D341Med (cell line): ENCODE measurements around the gene FOSL2.

ENCODE experiments used
- DNase-seq: peaks from one replicate; pipeline ENCODE4 v3.0.0; 2012; ENCODE audit warnings: low spot score

FOSL2 gene

DNA sequence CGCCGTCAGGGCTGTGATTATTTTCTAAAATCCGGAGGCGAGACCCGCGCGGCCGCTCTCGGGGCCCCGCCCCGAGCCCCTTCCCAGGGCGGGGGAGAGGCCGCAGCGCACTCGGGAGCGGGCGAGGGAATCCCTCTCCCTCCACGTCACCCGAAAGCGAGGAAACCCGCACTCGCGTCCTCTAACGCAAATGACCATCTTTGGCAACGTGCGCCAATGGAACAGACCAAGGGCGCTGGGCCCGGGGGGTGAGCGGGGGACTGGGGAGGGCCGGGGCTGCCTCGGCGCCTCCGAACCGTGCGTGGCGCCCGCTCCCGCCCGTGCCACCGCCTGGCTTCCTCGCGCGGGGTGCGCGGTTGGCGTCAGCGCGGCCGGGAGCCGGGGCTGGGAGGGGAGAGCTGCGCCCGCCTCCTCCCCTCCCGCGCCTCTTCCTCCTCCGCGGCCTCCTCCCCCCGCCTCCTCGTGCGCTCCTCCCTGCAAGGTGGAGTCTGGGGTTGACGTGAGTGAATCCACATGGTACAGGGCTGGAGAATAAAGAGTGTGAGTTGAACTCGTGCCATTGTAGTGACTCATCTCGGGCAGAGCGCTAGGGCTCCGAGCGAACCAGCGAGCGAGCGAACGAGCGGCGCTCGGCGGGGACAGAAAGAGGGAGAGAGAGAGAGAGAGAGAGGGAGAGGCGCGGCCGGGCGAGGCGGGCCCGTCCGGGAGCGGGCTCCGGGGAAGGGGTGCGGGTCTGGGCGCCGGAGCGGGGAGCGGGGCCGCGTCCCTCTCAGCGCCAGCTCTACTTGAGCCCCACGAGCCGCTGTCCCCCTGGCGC lies at the start of gene FOSL2:
FOSL2 (plus strand) TSS at position 562 of the 817 bp plus-strand sequence. CDS start 863 bp downstream, outside the sequence.
- DNase-seq: peak; percentile 90

DNA sequence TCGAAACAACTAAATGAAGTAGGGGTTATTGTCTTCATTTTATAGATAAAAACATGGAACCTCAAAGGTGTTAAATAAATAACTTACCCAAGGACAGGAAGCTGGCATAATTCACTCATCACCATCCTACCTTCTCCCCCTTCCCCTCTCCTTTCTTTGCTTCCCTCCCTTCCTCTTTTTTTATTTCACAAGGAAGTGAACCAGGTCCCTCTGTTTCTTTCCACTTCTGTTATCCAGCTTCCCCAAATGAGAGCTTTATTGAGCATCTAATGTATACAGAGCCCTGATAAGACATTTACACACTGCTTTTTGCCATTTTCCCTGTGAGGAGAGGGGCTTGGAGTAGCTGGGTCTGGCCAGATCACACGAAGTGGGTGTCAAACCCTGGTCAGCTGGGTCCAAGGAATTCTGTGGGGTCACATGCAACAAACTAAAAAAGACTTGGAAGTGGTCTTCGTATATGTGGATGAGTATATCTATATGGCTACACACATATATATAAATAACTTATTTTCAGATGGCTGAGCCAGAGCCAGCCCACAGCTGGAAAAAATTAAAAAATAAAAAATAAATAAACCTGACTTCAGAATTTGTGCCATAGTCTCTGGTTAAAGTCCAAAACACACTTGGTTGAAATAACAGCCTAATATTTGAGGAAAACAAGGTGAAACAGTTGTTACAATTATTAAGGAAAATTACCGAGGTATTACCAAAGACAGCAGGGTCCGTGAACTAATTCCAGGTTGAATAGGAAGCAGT lies 49.3 kb upstream of the FOSL2 start:
- no peak for DNase-seq

DNA sequence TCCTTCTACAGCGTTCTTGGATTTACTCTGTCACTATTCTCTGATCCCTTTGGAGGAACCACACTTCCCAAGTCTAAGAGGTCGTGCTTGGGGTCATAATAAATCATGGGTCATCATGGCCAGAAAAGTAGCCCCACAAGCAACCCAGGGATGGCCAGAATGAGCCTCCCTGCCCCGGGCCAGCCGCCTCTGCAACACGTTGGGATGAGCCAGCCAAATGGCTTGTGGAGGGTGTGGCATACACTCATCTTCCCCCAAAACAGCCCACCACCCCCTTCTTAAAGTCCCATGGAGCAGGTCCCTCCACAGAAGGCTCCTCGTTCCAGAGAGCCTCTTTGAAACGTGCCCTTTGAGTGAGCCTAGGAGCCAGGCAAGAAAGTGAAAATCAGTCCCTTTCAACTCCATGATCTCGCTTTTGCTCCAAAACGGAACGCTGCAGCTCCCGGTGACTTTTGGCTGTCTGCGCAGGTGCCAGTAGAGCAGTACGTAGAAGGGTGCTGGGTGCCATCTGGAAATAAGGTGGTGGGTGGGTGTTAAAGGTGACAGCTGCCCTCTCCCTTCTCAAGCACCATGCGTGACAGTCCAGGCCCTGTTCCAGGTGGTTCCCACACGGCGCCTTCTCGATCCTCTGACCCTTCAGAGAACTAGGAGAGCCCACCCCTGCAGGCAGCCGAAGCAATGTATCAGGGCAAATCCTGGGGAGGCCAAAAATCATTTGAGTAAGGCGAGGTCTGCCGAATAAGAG lies 48.5 kb upstream of the FOSL2 start:
- DNase-seq: no peak

DNA sequence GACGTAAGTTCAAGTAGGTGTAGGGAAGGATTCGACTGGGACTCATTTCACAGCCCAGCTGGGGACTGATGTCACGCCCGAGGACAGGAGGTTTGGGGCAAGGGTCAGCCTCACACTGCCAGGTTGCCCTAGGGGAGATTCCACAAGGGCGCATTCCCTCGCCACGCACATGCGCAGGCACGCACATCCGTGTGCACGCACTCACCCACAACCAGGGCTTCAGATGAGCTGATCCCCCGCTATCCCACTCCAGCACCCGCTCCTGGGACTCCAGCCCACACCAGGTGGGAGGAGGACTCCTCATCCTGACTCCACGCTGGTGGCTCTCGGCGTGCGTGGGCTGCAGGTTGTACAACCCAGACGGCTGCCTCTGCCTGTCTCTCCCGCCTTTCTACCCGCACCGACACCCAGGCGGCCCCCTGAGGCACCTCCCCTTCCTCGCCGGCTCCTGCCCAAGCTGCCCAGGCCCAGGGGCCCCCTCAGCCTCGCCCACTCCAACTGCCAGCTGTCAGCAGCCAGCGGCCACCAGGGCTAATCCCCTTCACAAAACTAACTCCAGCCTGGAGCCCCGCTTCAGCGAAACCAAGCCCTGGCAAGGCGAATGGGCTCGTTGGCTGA lies 47.8 kb upstream of the FOSL2 start:
- DNase-seq: no peak

DNA sequence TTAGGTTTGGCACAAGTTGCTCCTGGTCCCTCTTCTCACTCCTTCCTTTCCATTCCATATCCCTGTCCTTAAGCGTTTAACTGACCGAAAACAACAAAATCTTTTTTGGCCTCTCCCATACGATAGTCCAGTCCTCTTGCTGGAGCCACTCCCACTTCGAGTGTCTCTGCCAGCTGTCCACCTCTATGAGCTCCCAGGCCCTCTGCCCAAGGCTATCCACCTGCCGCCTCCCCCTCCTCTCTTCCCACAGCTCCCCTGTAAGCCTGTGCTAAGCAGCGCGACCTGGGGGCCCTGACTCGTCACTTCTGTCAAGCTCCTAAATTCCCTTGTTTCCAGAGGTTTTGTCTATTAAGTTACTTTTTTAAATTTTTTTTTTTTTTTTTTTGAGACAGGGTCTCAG lies 47.0 kb upstream of the FOSL2 start:
- no peak for DNase-seq

DNA sequence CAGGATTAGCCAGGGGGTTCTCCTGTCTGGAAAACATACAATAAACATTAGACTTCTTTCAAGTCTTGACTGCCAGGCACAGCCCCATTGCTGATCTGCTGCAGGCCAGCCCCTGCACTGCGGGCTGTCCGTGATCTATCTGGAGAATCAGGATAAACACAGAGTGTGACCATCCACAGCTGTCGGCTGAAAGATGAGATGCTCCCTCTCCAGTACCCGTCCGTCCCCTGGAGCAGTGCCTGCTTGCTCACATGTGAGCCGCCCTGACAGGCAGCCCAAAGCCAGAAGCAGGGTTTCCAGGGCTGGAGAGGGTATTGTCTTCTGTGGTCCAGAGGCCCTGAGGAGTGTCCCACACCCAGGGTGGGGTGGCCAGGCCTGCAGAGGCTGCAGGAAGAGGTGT lies 46.1 kb upstream of the FOSL2 start:
- DNase-seq: no peak

DNA sequence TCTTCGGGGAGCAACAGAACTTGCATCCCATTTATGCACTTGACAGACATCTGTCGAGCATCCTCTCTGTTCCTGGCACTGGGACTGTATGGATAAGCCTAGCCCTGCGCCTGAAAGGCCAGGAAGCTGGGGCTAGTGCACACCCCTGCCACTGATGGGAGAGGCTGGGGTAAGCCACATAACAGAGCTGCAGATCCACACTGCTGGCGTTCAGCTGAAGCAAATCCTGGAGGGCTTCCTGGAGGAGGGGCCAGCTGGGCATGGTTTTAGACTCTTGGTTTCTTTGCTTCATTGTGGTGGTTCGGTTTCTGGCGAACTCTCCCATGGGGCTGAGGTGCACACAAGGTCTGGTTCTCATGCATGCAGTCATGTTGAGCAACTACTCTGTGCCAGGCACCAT lies 45.5 kb upstream of the FOSL2 start:
- DNase-seq: no peak

DNA sequence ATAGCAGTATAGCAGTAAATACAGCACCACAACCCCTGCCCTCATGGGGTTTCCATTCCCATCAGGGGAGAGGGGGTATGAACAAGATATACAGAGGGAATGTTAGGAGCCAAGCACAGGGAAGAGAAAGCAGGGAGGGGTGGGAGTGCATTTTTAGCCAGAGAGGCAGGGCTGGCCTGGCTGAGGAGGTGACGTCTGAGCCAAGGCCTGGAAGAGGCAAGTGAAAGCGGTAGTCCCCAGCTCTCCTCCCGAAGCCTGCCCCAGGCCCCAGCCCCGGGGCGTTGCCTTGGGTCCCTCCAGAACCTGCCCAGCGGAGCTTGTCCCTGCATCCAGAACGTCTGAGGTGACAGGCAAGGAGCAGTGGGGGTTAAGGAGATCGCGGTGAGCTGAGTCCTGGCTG lies 45.1 kb upstream of the FOSL2 start:
- no peak for DNase-seq

DNA sequence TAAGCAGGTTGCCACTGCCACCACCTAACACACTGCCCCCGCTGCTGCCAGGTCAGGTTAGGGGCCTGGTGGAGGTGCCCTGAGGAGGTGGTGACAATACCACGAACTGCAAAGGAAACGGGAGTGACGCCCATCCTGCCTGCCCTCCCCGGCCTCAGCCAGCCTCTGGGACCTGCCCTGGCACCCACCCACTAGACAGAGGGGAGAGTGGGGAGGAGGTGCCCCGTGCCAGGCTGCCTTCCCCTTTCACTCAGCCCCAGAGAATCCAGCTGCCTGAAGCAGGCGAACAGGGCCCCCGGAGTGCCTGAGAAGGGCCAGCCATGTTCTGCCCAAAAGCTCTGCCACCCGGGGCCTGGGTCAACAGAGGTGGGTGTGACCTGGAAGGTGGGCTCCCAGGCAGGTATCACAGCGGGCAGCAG lies 44.5 kb upstream of the FOSL2 start:
- DNase-seq: no peak

DNA sequence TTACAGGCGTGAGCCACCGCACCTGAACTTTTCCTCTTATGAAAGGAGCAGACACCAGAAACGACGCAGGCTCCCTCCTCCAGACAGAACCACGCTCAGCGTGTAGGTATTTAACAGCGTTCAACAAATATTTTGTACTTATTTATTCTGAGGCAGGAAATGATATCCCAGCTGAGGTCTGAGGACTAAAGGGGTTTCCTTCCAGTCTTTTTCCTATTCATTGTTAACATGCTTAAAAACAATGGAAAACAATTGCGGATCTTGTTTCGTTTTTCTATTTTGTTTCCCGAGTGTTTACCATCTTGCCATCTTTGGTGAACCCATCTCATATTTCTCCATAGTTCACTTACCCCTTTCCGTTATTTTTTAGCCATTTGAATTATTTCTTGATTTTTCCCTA lies 43.7 kb upstream of the FOSL2 start:
- DNase-seq: no peak

DNA sequence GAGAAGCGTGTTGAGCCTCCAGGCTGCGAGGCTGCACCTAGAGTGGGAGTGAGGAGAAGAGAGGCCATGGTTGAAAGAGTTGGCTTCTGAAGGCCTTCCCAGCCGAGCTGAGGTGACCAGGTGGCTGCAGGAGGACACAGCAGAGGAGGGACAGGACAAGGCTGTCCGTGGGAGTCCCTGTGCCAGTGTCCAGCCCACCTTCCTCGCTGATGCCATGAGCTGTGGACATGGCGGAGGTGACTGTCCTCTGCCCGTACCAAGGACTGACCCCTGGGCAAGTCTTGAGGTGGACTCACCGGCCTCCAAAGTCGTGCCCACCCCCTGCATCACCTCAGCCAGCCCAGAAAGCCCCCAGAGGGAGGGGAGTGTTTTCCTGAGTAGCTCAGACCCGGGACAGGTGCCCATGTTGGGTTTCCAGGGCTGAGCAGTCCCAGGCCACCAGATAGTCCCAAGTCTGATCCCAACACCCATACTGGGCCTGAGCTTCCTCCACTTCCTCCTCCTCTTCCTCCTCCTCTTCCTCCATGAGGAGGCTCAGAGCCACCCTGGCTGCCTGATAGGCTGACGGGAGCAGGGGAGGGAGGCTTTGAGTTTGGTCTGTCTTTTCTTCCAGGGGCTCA lies 43.0 kb upstream of the FOSL2 start:
- no peak for DNase-seq

DNA sequence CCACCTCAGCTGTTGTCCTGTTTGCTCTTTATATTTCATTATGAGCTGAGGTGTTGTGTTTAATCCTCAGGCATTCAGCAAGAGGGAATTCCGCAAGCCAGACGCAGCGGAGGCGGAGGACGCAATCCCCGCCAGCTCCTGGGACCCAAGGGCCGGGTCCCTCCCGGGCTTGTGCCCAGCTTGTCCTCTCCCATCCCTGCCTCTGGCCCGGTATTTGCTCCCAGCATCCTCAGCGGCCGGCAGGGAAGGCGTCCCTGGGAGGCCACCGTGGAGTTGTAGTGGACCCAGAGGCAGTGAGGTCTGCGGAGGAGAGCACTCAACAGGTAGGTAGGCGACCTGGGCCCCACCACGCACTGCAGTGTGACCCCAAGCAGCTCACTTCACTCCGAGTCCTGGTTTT lies 42.5 kb upstream of the FOSL2 start:
- DNase-seq: no peak

DNA sequence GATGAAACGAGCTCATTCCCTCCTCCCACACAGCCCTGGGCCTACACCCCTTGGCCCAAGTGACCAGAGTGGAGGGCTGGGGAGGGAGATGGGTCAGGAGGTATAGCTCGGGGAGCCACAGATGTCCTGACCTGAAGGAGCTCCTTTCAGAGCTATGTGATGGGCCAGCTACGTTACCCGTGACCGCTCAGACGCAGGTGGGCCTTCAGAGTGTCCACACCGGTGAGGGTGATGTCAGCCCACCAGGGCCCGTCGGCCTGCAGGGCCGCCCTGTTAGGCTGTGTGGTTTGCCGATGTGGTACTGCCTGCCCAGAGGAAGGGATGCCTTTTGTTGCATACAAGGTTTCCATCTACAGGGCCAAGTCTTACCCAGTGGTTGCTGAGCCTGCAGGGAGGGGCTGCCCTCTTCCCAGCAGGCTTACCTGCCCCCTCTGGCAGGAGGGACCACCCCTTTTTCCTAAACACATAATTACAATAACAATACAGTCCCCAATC lies 41.8 kb upstream of the FOSL2 start:
- DNase-seq: no peak

DNA sequence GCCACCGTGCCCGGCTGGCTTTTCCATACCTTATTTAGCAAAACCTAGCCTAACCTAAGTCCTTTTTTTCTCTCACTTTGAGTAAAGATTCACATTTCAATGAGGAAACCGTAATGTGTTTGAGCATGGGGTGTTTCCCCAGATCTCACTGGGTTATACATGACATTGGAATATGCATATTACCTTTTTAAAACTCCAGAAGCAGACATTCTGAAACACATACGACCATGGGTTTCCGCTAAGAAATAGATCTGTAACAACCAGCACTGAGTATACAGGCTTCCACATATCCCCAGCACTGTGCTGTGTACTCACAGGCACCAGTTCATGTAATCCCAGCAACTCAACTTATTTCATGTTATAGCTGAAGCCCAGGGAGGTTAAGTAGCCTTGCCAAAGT lies 41.0 kb upstream of the FOSL2 start:
- DNase-seq: no peak

DNA sequence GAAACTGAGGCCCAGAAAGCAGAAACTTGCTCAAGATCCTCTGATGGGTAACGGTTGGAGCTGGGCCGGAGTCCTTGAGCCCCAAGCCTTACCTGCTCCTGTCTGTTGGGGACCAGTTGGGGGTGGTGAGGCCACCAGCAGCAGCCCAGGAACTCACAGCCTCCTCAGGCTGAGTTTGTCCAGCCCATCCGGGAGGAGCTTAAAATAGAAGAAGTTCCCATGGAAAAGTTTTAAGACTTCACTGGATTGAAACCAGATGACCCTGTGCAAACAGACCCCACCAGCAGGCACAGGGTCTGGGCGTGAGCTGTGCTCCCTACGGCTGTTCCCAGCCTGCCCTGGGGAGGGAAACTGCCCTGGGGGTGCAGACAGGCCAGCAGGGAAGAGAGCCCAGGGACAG lies 40.6 kb upstream of the FOSL2 start:
- DNase-seq: no peak

DNA sequence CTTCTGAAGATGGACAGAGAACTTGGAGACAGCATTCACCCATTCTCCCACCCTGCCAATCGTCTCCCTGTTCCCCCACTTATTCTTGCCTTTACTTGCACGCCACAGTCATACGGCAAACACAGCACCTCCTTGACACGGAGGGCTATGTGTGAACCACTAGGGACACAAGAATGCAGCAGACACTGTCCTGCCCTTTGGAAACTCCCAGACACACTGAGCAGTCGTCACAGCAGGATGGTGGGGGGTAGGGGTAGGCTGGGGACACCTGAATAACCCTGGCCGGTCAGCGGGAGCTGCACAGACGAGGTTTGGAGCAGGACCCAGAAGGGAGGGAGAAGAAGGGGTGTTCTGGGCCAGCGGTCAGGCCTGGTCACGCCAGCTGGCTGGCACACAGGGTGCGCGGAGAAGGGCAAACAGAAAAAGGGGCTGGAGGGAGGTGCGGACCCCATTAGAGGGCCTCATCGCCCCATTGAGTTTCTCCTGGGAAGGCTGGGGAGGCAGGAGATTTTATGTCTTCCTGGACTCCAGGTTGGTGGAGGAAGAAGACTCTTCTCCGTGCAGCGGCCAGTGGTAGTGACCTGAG lies 40.0 kb upstream of the FOSL2 start:
- DNase-seq: no peak

DNA sequence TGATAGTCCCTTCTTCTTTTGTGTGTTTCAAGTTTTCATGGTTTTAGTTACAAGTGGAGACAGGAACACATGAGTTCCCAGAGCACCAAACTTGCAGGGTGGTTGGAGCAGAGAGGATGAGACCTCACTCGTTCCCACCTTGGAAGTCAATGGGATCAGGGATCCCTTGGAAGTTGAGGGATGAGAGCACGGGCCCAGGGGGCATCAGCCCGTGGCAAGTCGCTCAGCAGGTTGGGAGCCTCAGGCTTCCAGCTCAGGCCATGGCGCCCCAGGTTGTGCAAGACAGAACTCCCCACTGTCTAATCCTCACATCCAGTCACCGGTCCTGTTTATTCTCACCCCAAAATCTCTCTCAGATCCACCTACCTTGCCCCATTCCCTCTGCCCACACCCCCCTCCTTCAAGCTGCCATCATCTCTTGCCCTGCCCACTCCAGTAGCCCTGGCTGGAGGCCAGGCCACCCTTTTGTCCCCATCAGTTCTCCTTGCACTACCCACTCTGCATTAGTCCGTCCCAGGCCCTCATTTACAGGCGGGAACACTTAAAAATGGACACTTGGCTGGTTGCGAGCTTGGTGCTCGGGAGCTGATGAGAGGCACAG lies 37.6 kb upstream of the FOSL2 start:
- DNase-seq: no peak

DNA sequence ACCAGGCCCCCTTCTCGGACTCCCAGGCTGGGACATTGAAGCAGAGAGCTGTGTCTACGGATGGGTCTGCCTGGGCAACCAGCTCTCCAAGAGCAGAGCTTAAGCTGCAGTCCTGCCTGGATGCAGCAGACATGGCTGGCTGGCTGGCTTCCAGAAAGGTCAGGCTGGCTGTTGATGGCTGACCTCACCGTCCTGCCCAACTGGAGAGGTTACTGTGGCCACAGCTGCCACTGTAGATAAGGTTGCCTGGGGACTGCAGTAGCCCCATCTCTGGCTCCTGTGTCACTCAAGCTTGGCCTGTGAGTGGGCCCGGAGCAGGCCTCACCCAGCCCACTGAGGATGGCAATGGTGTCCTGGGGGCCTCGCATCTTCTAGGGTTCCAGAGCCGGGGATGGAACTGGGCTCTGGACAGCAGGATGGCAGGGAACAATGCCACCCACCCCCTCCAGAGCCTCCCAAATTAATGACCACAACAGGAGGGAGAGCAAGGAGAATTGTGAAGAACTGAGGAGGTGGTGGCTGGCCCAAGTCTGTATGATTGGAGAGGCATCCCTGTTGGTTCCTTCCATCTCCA lies 37.0 kb upstream of the FOSL2 start:
- no peak for DNase-seq

DNA sequence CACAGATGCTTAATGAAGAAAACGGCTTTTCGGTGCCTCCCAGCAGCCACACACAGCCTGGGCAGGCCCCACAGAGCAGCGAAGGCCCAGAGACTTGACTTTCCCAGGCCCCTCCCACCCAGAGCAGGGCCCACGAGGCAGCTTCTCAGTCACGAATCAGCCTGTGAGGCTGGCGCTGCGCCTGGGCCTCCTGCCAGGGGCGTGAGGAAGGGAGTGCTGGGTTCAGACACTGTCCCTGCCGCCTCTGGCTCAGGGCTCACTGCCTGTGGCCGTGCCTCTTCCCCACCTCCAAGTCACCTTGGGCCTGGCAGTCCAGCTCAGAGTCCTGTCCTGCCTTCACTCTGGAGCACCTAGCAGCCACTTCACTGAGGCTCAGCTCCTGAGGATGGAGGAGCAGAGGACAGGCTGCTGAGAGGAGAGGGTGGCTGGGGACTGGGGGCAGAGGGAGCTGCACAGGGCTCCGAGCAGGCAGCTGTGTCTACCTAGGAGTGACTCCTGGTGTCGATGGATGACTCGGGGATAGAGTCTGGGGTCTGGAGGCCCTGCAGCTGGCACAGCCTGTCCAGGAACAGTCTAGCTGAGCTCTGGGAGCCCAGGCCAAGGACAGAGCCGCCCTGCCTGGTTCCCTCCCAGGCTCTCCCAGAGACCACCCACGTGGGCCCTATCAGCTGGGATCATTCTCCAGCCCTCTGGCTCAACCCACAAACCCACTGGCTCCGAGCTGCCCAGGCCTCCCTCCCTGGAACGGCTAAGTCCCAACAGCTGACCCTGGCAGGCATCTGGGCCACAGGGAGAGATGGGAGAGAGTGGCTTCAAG lies 36.4 kb upstream of the FOSL2 start:
- peak; percentile 51 for DNase-seq

DNA sequence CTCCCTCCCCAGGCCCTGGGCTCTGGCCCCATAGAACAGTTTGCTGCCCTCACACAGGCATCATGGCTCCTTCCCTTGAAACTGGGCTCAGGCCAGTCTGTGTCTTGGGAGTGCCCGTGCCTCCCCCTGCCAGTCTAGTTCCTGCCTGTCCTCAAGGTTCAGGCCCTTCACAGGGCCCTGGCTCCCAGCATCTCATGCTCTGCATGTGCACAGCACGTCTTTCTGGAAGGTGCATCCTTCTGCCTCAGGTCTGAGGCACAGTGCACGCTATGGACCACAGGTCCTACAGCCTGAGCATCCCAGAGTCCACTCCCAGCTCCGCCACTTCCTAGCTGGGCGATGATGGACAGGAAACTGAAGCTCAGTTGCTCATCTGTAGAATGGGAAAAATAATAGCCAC lies 35.6 kb upstream of the FOSL2 start:
- no peak for DNase-seq
